GM19193 (cell line): ENCODE measurements around the gene OR1N2.

Experiments
- POLR2A ChIP-seq: IDR thresholded peaks from 4 replicates; pipeline ENCODE4 v1.6.1; 2011; ENCODE audit not compliant: insufficient read depth, insufficient read length; ENCODE audit errors: extremely low read depth

OR1N2 gene, protein sequence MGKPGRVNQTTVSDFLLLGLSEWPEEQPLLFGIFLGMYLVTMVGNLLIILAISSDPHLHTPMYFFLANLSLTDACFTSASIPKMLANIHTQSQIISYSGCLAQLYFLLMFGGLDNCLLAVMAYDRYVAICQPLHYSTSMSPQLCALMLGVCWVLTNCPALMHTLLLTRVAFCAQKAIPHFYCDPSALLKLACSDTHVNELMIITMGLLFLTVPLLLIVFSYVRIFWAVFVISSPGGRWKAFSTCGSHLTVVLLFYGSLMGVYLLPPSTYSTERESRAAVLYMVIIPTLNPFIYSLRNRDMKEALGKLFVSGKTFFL

DNA sequence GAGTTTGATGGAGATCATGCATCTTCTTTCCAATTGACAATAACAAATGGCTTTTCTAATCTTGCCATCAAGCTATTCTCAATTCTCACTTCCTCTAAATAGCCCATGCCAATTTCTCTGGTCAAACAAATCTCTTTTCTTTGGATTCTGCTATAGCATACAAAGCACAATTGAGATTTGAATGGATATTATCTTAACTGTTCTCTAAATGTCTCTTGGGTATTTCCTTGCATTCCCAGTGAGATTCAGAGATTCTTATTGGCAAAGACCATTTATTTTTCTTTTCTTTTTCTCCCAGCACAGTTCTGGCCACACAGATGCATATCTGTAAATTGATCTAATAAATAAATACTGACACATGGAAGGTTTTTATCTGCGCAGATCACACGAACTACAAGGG lies at the start of gene OR1N2:
TSS of gene OR1N2 (plus strand) at position 301 of the 400 bp plus-strand sequence. CDS start 100 bp downstream, outside the sequence.
- no peak for TF ChIP-seq POLR2A

DNA sequence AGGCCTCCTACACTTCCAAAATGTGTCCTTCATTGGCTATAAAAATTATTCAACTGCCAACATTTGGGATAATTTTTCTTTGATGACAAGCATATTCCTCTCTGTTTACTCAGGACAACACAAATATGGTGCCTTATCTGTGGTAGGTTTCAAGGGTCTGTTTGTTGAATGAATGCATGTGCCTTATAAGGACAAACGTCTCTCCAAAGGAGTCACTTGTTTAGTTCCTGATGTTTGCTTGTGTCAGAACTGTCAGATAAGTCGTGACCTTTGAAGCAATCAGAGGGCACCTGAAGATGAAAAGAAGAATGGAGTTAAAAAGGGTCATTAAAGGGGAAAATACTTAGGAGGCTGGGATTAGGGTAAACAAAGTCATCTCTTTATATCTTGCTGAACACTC lies 45.9 kb upstream of the OR1N2 start:
- no peak for TF ChIP-seq POLR2A

DNA sequence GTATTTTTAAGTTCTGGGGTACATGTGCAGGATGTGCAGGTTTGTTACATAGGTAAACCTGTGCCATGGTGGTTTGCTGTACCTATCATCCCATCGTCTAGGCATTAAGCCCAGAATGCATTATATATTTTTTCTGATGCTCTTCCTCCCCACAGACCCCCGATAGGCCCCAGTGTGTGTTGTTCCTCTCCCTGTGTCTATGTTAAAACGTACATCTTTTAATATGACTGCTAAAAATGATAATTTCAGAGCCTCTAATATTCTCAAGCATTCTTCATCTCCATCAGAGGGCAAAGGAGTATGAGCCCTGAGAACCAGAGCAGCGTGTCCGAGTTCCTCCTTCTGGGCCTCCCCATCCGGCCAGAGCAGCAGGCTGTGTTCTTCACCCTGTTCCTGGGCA lies 42.4 kb upstream of the OR1N2 start, which contains the start of gene OR1J2:
TSS of gene OR1J2 (plus strand) at position 301 of the 400 bp plus-strand sequence. CDS start at position 301, 0 bp downstream.
- TF ChIP-seq POLR2A, result no peak

DNA sequence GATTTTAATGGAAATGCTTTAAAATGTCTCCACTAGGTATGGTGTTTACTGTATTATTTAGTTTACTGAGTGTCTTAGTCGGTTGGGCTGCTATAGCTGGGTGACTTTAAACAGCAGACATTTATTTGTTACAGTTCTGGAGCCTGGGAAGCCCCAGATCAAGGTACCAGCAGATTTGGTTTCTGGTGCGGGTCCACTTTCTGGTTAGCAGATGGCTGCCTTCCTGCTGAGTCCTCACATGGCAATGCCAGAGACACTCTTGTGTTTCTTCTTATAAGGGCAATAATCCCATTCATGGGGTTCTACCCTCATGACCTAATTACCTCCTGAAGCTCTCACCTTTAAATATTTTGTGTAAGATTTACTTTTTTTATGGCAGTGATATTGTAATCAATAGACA lies 34.7 kb upstream of the OR1N2 start:
- no peak for TF ChIP-seq POLR2A

DNA sequence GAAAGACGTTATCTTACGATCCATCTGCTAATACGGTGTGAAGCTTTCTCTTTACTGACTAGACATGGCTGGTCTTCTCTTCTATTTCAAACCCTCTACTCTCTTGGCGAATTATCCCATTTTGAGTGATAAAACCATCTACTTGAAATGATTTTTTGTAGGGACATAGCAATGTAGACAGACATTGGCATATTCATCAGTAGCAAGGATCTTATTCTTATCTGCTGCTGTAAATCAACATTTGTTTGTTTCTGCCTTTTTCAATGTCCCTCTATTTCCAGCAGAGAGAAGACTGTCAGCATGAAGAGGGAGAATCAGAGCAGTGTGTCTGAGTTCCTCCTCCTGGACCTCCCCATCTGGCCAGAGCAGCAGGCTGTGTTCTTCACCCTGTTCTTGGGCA lies 34.1 kb upstream of the OR1N2 start, which contains the start of gene OR1J4:
TSS of gene OR1J4 (plus strand) at position 301 of the 400 bp plus-strand sequence. CDS start at position 301, 0 bp downstream.
- no peak for TF ChIP-seq POLR2A

DNA sequence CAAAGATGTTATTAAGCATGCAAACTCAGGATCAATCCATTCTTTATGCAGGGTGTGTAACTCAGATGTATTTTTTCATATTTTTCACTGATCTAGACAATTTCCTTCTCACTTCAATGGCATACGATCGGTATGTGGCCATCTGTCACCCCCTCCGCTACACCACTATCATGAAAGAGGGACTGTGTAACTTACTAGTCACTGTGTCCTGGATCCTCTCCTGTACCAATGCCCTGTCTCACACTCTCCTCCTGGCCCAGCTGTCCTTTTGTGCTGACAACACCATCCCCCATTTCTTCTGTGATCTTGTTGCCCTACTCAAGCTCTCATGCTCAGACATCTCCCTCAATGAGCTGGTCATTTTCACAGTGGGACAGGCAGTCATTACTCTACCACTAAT lies 33.5 kb upstream of the OR1N2 start:
- TF ChIP-seq POLR2A, result no peak

DNA sequence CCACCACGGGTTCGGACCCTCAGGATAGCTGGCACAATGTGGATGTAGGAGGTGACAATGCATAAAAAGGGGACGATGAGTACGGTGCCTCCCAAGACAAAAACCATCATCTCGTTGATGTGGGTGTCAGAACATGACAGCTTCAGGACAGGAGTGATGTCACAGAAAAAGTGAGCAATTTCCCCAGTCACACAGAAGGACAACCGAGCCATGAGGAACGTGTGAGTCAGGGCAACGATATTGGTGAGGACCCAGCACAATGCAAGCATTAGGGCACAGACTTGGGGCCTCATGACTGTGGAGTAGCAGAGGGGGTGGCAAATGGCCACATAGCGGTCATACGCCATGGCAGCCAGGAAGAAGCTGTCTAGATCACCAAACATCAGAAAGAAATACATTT lies 26.3 kb upstream of the OR1N2 start:
- no peak for TF ChIP-seq POLR2A

DNA sequence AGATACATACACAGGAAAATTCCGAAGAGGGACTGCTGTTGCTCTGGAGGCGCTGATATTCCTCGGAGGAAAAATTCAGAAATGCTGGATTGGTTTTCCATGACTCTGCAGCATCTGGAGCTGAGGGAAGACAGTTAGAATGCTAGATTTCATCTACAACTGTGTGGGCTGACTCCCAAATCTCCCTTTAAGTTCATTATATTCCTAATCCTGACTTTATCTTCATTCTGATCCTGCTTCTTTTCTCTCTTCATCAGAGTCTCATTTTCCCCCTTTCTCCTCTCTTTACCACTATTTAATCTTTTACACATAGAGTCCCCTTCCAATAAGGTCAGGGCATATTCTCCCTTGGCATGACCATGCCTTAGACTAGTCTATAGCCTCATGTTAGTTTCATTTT lies 25.7 kb upstream of the OR1N2 start, which contains the start of gene OR1N1:
TSS of gene OR1N1 (minus strand) at position 101 of the 400 bp plus-strand sequence. CDS start at position 101, 0 bp downstream.
- TF ChIP-seq POLR2A, result no peak

DNA sequence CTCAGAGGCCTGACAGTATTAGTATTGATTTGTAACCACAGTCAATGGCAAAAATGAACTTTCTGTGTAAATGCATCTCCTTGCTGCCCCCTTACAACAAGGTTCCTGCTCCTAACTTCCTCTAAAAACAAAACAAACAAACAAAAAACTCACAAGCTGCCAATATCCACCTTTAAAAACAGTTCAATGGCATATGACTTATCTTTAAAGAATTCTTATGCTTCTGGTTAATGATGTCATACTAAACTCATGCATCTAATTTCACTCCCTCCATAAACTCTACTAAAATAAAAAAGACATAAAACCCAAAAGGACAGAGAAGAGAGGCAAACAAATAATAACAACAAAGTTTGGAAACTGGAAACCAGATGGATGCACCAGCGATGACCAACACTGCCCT lies 16.8 kb upstream of the OR1N2 start:
- TF ChIP-seq POLR2A, result no peak

DNA sequence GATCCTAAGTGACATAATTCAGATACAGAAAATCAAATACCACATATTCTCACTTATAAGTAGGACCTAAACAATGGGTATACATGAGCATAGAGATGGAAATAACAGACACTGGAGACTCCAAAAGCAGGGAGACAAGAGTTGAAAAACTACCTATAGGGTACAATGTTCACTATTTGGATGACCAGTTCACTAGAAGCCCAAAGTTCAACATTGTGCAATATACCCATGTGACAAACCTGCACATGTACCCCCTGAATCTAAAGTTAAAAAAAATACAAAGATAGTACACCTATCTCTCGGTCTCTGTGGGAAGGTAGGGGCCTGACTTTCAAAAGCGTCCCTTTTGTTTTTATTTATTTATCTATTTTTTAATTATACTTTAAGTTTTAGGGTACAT lies 14.2 kb upstream of the OR1N2 start:
- TF ChIP-seq POLR2A, result no peak

DNA sequence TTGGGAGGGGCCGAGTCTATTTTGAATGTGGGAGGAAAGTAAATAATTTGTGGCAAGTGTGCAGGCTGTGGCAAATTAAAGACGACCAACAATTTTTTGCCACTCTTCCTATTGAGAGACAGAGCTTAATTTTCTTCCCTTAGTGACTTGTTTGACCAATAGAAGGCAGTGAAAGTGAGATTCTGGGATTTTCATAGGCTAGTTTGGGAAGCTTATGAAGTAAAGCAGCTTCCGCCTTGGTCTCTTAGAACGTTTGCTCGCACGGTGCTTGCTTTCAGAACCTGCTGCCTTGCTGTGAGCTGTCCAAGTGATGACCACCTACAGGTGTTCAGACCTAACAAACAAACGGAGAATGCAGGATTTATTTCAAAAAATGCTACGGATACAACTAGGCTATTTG lies 6.7 kb upstream of the OR1N2 start:
- no peak for TF ChIP-seq POLR2A

DNA sequence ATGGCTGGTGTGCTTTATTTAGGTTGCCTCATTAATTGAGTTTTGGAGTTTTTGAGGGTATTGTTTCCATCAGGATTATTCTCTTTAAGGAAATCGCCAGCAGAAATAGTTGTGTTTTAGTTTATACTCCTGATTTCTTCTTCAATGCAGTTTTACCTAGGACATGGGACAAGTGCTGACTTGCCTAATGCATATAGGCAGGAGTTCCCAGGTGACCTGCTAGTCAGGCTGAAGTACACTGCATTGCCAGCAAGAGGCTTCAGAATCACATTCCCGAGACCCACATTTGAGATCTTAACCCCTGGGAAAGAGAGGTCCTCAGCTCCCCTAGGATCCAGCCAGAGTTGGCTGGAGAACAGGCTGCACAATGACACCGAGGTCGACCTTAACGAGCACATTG lies 1.5 kb upstream of the OR1N2 start:
- no peak for TF ChIP-seq POLR2A

DNA sequence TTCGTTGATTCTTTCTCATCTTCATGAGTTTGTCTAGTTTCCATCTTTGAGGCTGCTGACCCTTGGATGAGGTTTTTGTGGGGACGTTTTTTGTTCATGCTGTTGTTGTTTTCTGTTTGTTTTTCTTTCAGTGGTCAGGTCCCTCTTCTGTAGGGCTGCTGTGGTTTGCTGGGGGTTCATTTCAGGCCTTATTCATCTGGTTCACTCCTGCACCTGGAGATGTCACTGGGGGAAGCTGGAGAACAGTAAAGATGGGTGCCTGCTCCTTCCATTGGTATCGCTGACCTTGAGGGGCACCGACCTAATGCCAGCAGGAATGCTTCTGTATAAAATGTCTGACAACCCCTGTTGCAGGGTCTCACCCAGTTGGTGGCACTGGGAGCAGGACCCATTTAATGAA lies 8.5 kb downstream of the OR1N2 start:
- no peak for TF ChIP-seq POLR2A

DNA sequence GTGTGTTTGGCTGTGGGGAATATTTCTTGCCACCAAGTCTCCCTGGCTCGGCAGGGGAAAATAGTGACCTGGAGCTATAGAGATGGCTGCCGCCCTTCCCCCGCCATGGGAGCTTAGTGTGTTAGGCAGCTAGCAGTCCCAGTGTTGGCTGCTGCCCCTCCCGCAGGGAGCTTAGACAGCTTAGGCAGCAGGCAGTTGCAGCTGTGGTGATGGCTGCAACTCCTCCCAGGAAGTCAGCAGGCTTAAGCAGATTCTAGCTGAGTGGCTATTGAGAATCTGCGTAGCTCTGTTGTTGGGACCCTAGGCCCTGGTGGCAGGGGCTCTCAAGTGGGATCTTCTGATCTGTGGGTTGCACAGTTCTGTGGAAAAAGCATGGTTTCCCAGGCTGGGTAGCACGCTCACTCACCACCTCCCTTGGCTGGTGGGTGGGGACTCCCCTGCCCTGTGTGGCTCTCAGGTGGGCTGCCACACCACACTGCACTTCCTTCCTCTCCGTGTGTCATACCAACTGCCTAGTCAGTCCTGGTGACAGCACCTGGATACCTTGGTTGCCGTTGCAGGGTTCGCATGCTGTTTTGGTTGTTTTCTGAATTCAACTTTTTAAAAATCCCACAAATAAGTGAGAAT lies 9.3 kb downstream of the OR1N2 start:
- no peak for TF ChIP-seq POLR2A

DNA sequence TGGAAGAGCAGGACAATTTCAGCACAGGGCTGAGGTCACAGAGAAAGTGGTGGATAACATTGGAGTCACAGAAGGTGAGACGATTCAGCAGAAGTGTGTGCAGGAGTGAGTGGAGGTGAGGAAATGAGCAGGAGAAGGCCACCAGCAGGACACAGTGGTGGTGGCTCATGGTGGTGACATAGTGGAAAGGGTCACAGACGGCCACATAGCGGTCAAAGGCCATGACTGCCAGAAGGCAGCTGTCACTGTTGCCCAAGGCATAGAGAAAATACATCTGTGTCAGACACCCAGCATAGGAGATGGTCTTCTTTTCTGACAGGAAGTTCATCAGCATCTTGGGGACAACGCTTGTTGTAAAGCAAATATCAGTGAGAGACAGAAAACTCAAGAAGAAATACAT lies 15.0 kb downstream of the OR1N2 start:
- no peak for TF ChIP-seq POLR2A

DNA sequence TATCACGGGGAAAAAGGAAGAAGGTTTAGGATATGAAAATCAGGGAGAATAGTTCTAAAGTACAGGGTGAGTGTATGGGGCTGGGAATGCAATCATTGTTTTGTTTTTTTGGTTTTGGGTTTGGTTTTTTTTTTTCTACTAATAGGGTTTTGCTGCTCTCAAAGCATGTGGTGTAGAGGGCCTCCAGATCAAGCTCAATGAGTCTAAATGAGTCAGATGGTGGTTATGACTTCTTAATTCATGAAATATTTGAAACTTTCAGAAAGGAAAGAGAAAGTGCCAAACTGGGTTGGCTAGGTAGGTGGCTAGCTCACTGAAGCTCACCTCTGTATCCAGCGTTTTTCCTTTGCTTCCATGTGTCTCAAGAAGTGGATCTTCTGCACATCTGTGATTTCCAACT lies 19.5 kb downstream of the OR1N2 start:
- no peak for TF ChIP-seq POLR2A
